HL-60 (cell line): ENCODE data around the gene RPN1.

Source experiments
- DNase-seq, 2 experiments: peaks; one replicate each; pipeline ENCODE4 v3.0.0-alpha.2; 2010 to 2020; ENCODE audit warnings: low read depth in 1 of 2, low spot score in 1 of 2
- H3K27ac ChIP-seq: fragments of 250-450 bp; sonication (Bioruptor Pico); replicated peaks from 2 replicates; pipeline ENCODE4 v1.5.1; 2020; ENCODE audit warnings: mild to moderate bottlenecking, moderate library complexity
- H3K27me3 ChIP-seq: fragments of 250-450 bp; sonication (Bioruptor Pico); 2 replicates; pipeline ENCODE4 v1.5.1; 2021; ENCODE audit warnings: mild to moderate bottlenecking, moderate library complexity; ENCODE audit not compliant: insufficient read depth, poor library complexity, severe bottlenecking
- H3K4me3 ChIP-seq: replicated peaks from 2 replicates; pipeline ENCODE4 v1.5.1; 2011; ENCODE audit warnings: mild to moderate bottlenecking, control low read depth, low read length; ENCODE audit not compliant: insufficient read depth
- CTCF ChIP-seq: IDR thresholded peaks from one replicate; pipeline ENCODE4 v1.5.1; 2011; ENCODE audit warnings: low read length, control low read depth, inconsistent platforms; ENCODE audit not compliant: insufficient read depth
- GABPA ChIP-seq: IDR thresholded peaks from 2 replicates; pipeline ENCODE4 v1.6.1; 2012; ENCODE audit warnings: low read depth
- POLR2AphosphoS5 ChIP-seq: IDR thresholded peaks from 2 replicates; pipeline ENCODE4 v1.6.1; 2012; ENCODE audit warnings: low read depth
- REST ChIP-seq: IDR thresholded peaks from 2 replicates; pipeline ENCODE4 v1.6.1; 2012; ENCODE audit warnings: low read depth; ENCODE audit not compliant: insufficient replicate concordance
- SPI1 ChIP-seq: IDR thresholded peaks from 2 replicates; pipeline ENCODE4 v1.6.1; 2012; ENCODE audit warnings: low read depth, mild to moderate bottlenecking, borderline replicate concordance

RPN1 gene

GRCh38 chr3:128577711-128578110 lies 72.9 kb downstream of the RPN1 start:
- no peak overlapping the region for H3K4me3 ChIP-seq
- no peaks in the 10 kb centered on the region for H3K27me3 ChIP-seq
- no peak for TF ChIP-seq REST
- no peak for TF ChIP-seq CTCF
- no peak for TF ChIP-seq POLR2AphosphoS5
- TF ChIP-seq SPI1, result no peak
- TF ChIP-seq GABPA, result no peak
- H3K27ac ChIP-seq, result no peak overlapping the region
- DNase-seq, result no peak

GRCh38 chr3:128576290-128576689 lies 74.3 kb downstream of the RPN1 start:
- TF ChIP-seq POLR2AphosphoS5 (no peak), REST (no peak), GABPA (no peak), CTCF (no peak), SPI1 (no peak)
- Histone ChIP-seq H3K4me3 (no peak overlapping the region), H3K27me3 (no peaks in the 10 kb centered on the region), H3K27ac (no peak overlapping the region)
- no peak for DNase-seq

GRCh38 chr3:128575777-128576176 lies 74.8 kb downstream of the RPN1 start:
- Histone ChIP-seq H3K4me3 (no peak overlapping the region), H3K27ac (no peak overlapping the region), H3K27me3 (no peaks in the 10 kb centered on the region)
- TF ChIP-seq POLR2AphosphoS5 (no peak), SPI1 (no peak), REST (no peak), CTCF (no peak), GABPA (no peak)
- DNase-seq, result no peak
